Neural progenitor cell (in vitro differentiated cells): ENCODE data around the gene SNAPC4.

Experiments
- CTCF ChIP-seq: fragments of 200-600 bp; sonication (generic); IDR thresholded peaks from 2 replicates; pipeline ENCODE4 v1.5.1; 2017; ENCODE audit warnings: antibody characterized with exemption, mild to moderate bottlenecking
- EZH2 ChIP-seq: fragments of 200-600 bp; sonication (generic); IDR thresholded peaks from 2 replicates; pipeline ENCODE4 v1.6.1; 2017; ENCODE audit warnings: antibody characterized with exemption, mild to moderate bottlenecking, moderate library complexity
- EZH2phosphoT487 ChIP-seq: fragments of 200-600 bp; sonication (generic); IDR thresholded peaks from 2 replicates; pipeline ENCODE4 v1.6.1; 2017; ENCODE audit warnings: antibody characterized with exemption

GRCh38 chr9:136383436-136383835 is 16.5 kb downstream of the SNAPC4 start:
- TF ChIP-seq CTCF (no peak), EZH2 (no peak), EZH2phosphoT487 (no peak)
